Measurements from ENCODE around the gene TBC1D9.

TBC1D9 gene

DNA sequence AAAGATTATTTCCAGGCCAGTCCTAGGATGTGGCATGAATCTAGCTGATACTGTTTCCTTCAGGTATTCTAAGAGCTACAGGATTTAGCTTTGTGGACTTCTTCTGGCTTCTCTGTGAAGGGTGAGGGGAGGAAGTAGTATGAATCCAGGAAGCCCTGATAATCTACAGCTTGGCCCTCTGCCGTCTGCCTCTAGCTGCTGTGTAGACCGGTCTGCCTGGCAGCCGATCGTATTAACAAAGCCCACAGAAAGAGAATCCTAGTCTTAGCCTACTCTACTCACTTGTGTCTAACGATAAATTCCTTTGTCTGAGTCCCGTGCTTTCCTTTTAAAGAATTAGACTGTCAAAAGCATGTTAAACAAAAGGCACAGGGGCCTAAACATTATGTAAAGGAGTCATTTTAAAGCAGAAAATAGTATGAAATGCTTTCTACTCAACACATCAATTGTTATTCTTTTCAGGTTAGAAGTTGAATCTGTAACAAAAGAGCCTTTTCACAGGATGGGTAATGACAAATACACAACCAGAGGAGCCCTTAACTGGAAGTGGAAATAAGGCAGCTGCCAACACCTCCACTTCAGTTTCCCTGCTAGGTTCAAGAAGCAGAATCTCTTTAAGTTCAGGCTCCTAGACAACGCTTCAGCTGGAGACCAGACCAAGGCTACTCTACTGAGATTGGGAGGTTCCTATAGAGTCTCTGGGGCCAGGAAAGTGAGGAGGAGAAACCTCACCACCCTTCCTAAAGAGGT is 138.5 kb downstream of the TBC1D9 start:
- no peak for DNase-seq (ENCODE audit: low read depth in 2 of 2)

DNA sequence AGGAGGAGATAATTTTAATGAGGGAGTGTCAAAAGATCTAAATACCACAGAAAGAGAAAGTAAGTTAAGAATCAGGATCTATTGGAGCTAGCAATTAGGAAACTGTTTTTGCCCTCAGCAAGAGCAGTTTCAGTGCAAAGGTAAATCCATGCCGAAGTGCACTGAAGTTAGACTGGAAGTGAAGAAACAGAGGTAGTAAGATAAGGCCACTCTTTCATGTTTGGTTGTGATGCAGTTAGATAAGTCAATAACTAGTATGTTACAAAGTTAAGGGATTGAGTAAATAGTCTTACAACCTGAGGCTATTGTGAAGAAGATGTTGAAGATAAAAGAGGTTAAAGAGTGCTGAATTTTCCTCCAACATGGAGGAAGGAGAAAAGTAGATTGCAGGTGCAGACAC is 140.7 kb downstream of the TBC1D9 start:
- DNase-seq (ENCODE audit: low read depth in 2 of 2), result no peak

DNA sequence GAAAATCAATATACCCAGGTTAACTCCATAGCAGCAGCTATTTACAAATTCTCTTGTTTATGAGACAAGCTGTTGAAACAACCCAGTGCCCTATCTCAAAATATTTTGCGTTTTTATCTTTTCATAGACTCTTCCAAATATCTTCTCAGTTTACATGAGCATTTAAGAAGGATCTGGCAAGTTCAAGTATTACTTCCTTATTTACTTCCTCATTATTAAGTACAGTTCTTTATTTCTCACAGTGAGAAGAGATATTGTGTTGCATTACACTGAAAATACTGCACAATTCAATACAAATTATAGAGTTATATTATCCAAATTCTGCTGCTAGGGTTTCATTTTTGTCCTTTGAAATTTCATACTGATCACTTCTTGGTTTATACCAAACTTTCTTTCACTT is 143.8 kb downstream of the TBC1D9 start:
- no peak for DNase-seq (ENCODE audit: low read depth in 2 of 2)

DNA sequence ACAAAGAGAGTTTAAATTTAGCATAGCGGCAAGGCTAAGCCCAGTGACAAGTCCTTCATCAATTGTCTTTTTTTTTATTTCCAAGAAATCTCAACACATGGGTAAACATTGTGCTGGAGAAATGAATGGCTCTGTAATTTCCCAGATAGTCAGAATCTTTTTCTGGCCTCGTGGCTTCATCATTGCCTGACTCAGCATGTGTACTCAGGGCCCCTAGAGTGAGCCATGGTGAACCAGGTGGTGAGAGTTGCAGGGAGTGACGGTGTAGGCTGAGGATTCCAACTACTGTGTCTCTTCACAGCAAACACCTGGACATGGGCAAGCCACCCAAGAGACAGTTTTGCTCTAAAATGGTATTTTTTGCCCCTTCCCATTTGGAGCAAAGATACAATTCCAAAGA is 144.3 kb downstream of the TBC1D9 start:
- DNase-seq (ENCODE audit: low read depth in 2 of 2), result no peak

DNA sequence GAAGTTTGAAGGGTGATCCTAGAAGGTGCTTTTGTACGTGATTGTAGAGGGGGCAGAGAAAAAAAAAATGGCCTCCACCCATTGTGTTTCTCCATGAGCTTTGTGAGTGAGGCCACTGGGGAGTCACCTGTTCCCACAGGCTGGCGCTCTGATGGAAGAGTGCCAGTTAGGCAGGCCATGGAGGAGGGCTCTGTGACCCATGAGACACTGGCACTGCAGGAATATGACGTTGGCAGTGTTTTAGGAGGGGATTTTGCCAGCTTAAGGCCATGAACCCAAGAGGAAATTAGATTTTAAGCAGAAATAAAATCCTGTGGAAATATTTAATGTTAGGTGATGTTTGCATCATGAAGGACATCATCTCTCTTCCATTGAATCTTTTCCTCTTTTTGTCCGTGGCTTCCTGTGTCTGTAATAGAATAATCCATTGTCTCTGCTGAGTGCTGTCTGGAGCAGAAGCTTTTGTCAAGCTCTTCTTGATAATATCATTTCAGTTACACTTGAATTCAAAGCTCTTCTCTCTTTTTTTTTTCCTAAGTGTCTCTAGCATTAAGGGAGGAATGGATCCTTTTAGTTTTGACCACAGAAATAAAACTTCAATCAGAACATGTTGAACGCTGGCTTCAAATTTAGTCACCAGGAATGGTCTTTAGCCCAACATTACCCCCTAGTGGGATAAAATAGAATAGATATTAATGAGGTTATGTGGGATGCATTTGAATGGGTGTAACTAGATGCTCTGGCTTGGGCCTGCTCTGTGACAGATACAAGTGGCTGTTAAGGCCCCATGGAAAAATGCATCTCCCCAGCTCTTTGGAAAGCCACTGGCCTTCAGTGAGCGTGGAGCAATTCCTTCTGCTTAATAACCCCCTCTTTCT is 146.4 kb downstream of the TBC1D9 start:
- DNase-seq (ENCODE audit: low read depth in 2 of 2), result no peak

DNA sequence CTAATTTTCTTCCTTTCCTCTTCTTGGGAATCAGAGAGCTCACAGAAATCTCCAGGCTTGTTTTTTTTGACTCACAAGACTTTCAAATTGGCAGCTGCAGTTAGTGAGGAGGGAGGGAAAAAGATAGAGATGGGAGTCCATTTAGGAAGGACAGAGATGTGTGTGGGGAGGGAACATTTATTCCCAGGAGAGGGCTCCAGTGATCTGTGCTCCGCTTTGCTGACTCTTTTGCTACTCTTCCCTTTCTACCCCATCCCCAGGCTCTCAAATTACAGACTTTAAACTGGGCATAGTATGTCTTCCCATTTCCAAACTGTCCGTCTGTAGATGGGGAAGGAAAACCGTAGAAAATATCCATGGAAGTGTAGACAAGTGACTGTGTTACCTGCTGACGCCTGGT is 148.3 kb downstream of the TBC1D9 start:
- DNase-seq (ENCODE audit: low read depth in 2 of 2), result no peak

DNA sequence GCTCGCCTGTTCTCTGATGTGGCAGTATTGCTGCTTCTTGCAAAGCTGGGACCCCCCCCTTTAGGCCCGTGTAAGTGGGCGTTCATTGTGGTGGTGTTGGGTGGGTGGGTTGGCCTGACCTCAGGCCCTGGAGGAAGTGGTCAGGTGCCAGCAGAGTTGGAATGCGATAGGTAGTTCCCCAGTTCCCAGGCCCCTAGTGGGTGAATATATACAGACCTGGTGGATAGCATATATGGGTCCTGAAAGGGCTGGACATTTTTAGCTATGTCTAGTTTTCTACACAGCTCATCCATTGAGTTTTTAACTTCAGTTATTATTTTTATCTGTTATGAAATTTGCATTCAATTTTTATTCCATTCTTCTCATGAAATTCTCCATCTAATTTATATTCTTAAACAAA is 151.6 kb downstream of the TBC1D9 start:
- no peak for DNase-seq (ENCODE audit: low read depth in 2 of 2)

DNA sequence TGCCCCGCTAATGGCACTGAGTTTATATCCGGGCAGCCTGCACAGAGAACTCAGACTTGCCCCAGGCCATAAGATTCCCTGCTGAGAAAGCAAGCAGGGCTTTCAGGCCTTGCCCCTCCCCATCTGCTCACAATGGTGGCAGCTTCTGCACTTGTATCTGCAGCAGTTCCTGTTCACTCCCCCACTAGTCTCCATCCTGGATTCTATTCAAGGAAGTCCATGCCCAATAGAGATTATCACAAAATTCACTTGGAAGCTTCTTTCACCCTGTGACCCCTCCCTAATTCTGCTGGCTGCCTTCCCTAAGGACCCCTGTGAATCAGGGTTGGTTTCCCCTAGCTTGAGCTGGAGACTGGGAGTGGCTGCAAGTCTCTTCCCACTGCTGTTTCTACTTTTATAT is 152.9 kb downstream of the TBC1D9 start:
- DNase-seq (ENCODE audit: low read depth in 2 of 2), result no peak

DNA sequence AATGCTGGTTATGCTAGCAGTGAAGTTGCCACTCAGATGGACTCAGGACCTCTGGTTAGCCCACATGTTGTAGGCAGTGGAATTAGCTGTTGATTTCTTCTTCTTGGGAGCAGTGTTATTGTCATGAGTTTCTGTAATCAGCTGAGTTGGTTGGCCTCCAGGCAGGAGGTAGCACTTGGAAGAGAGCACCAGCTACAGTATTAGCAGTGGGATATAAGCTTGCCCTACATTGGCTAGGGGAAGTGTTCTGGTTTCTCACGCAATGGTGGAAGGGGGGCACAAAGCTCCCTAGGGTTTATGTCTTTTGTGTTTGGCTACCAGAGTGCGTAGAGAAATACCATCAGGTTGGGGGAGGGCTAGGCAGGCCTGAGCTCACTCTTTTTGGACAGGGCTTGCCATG is 153.5 kb downstream of the TBC1D9 start:
- DNase-seq (ENCODE audit: low read depth in 2 of 2), result no peak

DNA sequence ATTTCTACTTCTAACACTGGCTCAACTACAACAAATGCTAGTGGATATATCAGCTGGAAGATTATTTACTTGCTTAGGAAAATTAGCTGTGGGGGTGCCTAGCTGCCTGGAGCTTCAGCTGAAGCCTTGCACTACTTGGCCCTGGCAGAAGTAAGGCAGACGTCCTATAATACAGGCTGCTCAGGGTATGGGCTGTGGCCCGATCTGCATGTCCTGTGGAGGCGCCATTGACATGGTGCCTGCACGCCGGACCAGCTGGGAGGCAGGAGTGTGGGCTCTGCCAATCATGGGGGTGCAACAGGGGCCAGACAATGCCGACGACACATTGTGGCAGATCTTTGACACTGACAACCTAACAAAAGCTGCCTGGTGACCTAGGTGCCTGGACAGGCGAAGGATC is 155.8 kb downstream of the TBC1D9 start:
- DNase-seq (ENCODE audit: low read depth in 2 of 2), result no peak

DNA sequence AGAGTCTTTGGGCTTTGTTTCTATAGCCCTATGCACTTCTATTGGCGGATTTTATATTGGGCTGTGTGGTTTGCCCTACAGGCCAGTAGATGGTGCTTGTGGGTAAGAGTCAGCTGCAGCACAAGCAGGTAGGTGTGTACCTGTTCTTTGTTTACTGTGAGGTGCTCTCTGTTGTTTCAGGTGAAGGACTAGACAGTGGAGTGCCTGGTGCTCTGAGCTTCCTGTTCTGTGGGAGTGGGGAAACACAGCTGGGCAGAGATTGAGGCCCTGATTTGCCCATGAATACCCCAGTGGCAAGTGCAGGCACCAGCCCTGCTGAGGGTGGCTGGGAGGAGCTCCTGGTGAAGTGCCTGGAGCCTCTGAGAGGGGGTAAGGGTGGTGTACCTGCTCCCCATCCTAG is 161.1 kb downstream of the TBC1D9 start:
- DNase-seq (ENCODE audit: low read depth in 2 of 2), result no peak

DNA sequence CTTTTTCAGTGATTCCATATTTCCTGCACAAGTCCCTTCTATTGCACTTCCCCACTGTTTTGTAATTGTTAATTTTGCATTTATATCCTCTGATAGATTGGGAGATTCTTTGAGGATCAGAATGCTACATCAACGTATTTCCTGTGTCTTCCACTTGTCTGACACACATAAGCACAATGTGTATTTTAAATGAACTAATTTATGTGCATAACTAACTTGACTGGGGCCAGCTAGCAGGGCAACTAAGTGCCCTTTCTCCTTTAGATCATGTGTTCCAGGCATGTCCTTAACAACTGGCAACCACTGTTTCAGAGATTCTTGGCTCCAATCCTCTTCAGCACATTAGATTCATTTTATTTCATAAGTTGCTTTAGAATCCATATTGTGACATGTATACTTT is 171.7 kb downstream of the TBC1D9 start:
- DNase-seq (ENCODE audit: low read depth in 2 of 2), result no peak

DNA sequence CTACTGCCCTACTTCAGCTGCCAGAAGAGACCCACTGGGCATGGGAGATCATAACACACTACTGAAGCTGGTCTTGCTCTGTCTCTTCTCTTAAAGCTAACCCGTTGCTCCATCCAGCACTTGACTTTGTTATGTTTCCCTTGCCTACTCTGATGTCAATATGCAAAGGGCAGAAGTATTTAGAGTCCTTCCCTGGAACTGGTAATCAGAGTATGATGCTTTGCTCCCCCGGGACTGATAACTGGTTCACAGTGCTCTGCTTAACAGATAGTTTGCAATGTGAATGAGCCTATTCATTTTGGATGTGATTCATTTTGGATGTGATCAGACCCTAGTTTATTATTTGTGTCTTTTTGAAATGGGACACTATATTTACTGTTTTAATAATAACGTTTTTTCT is 175.1 kb downstream of the TBC1D9 start:
- no peak for DNase-seq (ENCODE audit: low read depth in 2 of 2)

DNA sequence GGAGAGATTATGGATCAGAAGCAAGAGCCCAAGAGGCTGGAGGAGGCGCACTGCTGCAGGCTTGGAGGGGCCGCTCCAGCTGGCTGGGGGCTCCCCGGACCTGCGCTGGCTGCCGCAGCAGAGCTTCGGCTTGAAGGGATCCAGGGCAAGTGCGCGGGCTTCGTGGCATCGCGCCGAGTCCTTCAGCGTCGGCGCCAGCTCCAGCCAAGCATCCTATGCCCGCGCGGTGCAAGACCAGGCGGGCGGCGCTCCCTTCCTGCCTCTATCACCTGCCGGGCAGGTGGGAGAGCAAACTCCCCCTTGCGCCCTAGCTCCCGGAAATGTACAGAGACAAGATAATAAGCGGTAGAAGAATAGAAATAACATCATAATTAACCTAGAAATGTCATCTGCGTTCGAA is 176.9 kb downstream of the TBC1D9 start:
- DNase-seq (ENCODE audit: low read depth in 2 of 2), result no peak

DNA sequence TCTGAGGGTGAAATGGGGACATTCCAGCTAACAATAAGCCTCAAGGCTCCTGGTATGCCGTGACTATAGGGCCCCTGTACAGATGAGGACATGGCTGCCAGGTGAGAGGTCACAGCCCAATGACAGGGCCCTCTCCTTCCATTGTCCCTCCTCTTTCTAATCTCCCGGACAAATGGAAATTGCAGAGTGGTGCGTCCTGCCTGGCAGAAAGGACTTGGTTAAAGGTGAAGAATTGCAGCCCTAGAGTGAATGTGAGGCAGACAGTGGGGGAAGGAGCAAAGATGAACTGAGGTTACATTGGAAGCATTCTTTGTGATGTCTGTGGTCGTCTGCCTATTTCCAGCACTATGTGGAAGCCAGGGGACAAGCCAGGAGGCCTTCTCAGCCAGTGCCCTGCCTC is 180.7 kb downstream of the TBC1D9 start:
- no peak for DNase-seq (ENCODE audit: low read depth in 2 of 2)

DNA sequence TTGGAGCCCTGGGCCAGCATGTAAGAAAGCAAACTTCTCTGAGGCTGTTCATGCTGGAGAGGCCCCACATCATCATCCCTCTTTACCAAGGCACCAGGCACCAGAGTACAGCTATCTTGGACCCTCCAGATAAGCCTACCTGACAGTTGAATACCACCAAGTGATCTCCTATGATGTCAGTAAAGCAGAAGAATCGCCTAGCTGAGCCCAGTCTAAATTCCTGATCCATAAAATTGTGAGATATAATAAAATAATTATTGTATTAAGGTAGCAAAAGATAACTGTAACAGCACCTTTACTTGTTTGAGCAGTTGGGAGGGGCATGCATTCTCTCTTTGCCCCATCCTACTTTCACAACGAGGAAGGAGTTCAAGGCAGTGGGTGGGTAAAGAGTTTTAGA is 184.6 kb downstream of the TBC1D9 start:
- DNase-seq (ENCODE audit: low read depth in 2 of 2), result no peak
